CD4-positive, alpha-beta T cell treated with Interferon alpha-2 for 1 hour (primary cell): ENCODE results near the gene FAM171A2.
"Not testable (repeated sequence)": the region's sequence is repeated elsewhere in the genome, so short reads cannot be mapped to it uniquely, and the experiment has no call there.

ENCODE experiments used
- DNase-seq, 2 donors: peaks; one replicate each; pipeline ENCODE4 v3.0.0-alpha.2; 2020 to 2022

FAM171A2 gene

GRCh38 chr17:44360144-44360533 is 3.5 kb downstream of the FAM171A2 start:
- DNase-seq: no peak

- no peak for DNase-seq
Observed at GRCh38 chr17:44359458-44360143, 4.1 kb downstream of the FAM171A2 start.

- no peak for DNase-seq
Observed at GRCh38 chr17:44359006-44359405, 4.6 kb downstream of the FAM171A2 start.

DNA sequence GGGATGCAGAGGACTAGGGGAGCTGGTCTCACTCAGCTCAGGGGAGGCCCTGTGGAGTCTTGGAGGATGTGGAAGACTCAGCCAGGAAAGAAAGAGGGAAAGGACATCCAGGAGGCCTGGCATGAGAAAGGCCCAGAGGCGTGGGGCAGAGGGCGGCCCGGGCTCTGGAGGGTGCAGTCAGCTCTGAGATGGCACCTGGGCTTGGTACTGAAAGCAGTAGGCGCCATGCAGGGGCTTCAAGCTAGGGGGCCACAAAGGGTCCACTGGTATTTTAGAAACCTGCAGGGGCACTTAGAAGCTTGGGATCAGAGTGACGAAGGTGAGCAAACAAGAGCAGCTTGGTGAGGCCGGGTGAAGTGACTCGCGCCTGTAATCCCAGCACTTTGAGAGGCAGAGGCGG is 5.6 kb downstream of the FAM171A2 start:
- DNase-seq: no peak

DNA sequence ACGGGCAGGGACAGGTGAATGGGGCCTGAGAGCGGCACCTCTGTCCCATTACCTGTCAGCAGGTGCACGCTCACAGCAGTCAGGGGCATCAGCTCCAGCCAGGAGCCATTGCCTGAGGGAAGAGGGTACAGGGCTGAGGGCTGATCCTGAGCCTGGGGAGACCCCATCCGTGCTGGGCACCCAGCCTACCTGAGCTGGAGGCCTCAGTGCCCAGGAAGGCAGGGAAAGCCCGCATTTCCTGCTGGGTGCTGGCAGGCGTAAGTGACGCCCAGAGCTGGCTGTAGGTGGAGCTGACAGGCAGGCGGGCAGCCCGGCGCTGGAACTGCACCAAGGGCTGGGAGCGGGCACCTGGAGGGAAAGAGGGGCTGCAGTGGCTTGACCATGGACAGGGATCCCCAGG is 7.4 kb downstream of the FAM171A2 start:
- DNase-seq: no peak

DNA sequence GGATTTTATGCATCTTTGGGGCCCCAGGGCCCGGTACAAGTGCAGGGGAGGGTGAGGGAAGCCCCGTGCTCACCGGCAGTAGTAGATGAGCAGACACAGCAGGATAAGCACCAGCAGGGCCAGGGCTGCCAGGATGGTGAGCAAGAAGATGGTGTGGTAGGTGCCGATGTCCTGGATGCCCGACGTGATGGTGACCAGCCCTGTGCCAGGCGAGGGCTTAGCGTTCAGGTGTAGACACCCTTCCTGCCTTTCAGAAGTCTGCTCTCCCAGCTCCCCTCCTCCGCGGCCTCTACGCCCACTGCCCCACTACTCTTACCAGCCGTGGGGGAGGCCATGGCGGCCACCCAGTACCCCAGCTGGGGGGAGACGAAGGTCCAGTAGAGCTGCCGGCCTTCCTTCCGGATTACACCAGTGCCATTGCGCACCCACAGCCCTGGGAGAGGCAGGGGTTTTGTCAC is 8.0 kb downstream of the FAM171A2 start:
- DNase-seq: no peak

DNA sequence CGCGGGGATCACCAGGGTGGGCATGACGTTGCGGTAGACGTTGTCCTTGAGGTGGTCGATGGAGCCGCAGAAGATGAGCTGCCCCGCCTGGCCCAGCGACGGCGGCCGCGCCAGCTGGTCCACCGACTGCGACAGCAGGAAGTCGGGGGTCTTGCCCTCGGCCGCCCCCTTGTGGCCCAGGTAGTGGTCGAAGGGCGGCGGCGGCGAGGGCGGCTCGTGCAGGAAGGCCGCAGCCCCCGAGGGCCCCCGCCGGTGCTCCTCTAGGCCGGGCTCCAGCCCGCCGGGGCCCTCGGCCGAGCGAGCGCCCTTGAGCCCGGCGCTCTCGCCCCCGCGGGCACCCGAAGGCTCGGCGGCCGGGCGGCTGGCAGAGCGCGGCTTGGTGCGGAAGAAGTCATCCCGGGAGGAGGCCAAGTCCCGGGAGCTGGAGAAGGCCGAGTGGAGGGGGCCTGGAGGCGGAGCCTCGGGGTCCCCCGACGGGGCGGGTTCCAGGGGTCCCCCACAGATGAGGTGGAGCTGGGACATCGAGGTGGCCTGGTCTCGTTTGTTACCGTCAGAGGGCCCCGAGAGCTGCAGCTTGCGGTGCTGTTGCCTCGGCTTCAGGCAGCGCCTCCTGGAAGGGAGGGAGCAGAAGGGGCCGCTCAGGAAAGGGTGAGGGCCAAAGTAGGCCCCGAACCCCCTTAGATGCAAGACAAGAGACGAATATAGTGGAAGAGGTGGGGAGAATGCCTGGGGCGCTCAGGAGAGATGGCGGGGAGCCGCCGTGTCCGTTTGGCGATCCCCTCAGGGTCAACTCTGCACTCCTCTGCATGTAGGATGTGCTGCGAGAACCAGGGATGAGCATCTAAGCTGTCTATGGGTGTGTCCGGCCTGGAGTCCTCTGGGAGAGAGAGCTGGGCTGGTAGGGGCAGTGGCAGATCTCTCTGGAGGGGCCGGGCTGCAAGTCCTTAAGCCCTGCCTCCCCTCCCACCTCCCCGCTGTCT is 8.8 kb downstream of the FAM171A2 start:
- DNase-seq: peak; percentile 46 to 66

DNA sequence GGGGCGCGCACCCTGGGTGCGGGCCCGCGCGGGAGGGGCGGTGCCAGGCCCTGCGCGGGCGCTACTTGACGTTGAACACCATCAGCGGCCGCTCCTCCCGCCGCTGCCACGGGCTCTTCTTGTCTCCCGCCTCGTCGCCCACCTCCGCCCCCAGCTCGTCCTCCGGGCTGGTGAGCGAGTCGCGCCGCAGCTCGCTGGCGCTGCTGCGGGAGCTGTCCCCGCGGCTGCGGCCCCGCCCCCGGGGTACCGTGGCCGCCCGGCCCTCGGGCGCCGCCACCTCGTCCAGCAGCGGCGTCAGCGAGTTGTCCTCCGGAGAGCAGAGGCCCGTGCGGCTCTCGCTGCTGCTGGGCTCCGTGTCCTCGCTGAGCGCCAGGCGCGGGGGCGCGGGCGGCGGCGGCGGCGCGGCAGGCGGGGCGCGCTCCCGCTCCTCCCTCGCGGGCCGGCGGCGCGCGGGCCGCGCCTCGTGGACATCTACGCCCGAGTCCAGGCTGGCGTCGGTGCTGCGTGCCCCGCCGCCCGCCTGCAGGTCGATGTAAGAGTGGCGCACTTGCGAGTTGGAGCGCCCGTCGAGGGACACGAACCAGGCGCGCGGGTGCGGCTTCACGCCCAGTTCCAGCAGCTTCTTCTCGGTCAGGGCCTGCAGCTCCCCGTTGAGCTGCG is 9.9 kb downstream of the FAM171A2 start:
- peak in 1 of 2 donors; percentile 33 for DNase-seq

DNA sequence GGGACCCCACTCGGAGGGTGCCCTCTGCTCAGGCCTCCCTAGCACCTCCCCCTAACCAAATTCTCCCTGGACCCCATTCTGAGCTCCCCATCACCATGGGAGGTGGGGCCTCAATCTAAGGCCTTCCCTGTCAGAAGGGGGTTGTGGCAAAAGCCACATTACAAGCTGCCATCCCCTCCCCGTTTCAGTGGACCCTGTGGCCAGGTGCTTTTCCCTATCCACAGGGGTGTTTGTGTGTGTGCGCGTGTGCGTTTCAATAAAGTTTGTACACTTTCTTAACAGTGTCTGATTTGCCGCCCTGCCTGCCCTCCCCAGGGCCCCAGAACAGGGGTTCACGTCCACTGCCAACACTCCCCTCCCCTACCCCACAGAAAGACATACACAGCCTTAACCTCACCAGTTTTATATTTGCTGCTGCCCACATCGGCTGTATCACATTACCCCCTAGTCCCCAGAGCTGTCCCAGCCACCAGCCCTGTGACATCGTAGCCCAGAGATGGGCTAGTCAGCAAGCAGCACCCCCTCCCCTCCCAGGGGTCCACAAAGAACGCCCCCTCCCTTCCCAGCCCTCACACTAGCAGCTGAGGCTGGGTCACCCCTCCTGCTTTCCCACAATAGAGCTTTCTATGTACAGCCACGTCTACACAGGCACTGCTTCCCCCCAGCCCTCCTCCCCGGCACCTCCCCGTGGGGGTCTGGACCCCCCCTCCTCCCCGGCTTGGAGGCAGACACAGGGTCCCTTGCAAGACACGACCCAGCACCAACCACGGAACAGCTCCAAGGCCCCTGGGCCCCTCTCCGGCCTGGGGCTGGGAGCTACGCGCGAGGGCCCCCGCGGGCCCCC is 10.6 kb downstream of the FAM171A2 start:
- no peak for DNase-seq

GRCh38 chr17:44351961-44352827 is 11.5 kb downstream of the FAM171A2 start:
- DNase-seq: no peak

- no peak for DNase-seq
Observed at GRCh38 chr17:44351464-44351863, 12.2 kb downstream of the FAM171A2 start.

DNA sequence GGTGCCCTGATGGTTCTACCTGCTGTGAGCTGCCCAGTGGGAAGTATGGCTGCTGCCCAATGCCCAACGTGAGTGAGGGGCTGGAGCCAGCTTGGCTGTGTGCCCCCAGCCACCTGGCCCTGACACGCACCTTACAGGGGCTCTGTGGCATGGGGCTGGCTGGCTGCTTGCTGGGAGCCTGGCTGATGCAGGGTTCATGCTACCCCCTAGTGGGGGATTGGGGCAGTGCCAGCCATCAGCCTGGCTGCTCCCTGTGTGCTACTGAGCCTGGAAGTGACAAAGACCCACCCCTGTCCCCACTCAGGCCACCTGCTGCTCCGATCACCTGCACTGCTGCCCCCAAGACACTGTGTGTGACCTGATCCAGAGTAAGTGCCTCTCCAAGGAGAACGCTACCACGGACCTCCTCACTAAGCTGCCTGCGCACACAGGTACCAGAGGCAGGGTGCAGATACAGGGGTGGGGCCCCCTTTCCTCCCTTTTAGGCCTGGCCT is 12.9 kb downstream of the FAM171A2 start:
- peak; percentile 72 to 78 for DNase-seq

DNA sequence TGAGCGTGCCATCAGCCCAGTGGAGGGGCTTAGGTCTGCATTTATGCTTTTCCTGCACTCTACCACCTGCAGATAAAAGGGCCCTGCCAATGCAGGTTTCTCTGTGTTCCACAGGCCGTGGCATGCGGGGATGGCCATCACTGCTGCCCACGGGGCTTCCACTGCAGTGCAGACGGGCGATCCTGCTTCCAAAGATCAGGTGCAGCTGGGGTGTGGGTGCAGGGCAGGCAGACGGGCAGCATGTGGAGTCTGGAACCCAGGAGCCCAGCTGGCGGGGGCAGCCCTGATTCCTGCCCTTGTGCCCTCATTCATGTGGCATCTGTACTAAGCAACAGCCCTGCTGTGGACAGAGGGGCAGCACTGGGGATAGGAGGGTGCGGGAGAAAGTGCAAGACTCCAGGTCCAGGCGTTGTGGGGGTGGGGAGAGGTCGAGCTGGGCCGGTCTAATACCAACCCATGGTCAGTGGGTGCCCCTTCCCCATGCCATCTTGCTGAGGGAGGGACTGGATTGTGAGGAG is 14.0 kb downstream of the FAM171A2 start:
- DNase-seq: no peak

GRCh38 chr17:44348988-44349364 is 14.7 kb downstream of the FAM171A2 start:
- no peak for DNase-seq

GRCh38 chr17:44348234-44348987 is 15.2 kb downstream of the FAM171A2 start:
- DNase-seq: peak; percentile 23 to 74

GRCh38 chr17:44347206-44348055 is 16.2 kb downstream of the FAM171A2 start:
- DNase-seq: not testable (repeated sequence)

DNA sequence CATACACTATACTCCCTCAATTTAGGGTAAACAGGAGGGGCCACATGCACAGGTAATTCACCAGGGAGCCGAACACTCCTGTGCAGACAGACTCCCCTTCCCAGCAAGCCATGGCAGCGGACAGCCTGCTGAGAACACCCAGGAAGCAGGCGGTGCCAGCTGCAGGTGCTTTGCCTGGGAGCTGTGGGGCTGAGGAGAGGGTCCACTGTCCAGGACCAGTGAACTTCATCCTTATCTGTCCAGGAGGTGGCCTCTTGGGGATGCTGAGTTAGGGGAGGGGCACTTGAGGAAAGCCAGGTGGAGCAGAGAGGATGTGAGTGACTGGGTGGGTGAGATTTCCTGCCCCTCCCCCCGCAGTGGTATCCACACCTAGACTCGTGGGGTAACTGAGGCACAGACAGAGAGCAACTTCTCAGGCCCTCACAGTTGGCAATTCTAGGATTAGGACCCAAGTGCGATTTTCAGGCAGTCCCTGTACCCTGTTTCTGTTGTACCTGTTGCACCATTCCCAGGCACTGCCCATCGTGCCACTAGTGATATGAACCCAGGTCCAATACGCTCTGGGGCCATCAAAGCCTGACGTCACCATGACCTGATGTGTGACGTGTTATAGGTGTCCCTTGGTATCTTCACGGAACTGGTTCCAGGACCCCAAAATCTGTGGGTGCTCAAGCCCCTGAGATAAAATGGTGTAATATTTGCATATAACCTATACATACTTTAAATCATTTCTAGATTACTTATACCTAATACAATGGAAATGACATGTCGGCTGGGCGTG is 17.4 kb downstream of the FAM171A2 start:
- no peak for DNase-seq

DNA sequence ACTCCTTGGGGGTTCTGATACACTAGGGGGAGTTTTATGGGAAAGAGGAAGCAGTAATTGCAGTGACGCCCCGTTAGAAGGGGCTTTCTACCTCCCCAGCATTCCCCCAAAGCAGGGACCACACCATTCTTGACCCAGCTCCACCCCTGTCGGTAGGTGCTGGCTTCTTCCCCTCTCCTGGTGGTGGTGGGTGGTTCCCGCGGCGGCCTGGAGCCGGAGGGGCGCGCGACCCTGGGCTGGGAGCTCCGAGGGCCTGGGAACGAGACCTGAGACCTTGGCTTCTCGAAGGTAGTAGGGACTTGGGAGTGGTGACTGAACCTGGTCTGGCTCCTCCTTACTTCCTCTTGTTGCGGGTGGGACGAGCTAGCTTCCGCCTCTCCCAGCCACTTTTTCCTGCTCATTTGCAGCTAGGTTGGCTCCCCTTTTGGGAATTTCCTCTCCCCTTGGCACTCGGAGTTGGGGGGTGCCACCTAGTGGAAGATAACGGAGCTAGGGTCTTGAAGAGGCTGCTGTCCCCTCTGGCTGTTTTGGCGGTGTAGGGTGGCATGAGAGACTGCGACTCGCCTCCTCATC is 18.1 kb downstream of the FAM171A2 start:
- DNase-seq: peak; percentile 59 to 61
